HCT116 (cell line): ENCODE results near the gene POC1A. TPM values are rescaled to one million over a fixed set of nuclear protein-coding genes. Genes with fewer than 3 reads are reported as not detected.

ENCODE experiments used
- ATAC-seq: fragments of 200-7000 bp; cut with Tn5 transposase; 2 replicates; pipeline ENCODE4 v1.9.1; 2020; ENCODE audit warnings: mild to moderate bottlenecking, moderate library complexity
- BruUV-seq: library from RNA; stranded (reverse); fragments of 400-500 nt; replicated peaks from 2 replicates; lab custom pipeline; 2021; lab: Mats Ljungman, UMichigan
- CTCF ChIA-PET: fragments of 300-600 bp; sonication (Branson Sonifier 250); formaldehyde crosslinking; loops from one replicate; lab custom pipeline; 2021; ENCODE audit warnings: antibody characterized with exemption; lab: Charles Lee
- POLR2A ChIA-PET: fragments of 300-600, 350-600 bp; sonication (Branson Sonifier 250); formaldehyde crosslinking; loops from one replicate; lab custom pipeline; 2021; ENCODE audit warnings: antibody characterized with exemption; lab: Charles Lee
- RAD21 ChIA-PET, 2 experiments: fragments of 300-600 bp; sonication (Branson Sonifier 250); formaldehyde crosslinking; loops; one replicate each; lab custom pipeline; 2023; ENCODE audit warnings: low total read pairs in 2 of 2; ENCODE audit not compliant: uncharacterized antibody in 2 of 2, unreplicated experiment in 2 of 2, low non-redundant PET in 1 of 2; lab: Charles Lee
- DNase-seq: peaks from one replicate; pipeline ENCODE4 v3.0.0-alpha.2; 2010; ENCODE audit warnings: low read depth, low spot score
- H2AFZ ChIP-seq: fragments of 200-600 bp; shearing (Covaris generic), sonication (generic); 2 replicates; pipeline ENCODE4 v1.6.1; 2017; ENCODE audit warnings: low read depth, mixed run types, mixed read lengths, antibody characterized with exemption, low read length; ENCODE audit not compliant: poor library complexity, severe bottlenecking
- H3K27ac ChIP-seq: 2 replicates; pipeline ENCODE4 v1.5.1; 2012; ENCODE audit warnings: low read depth, low read length
- H3K27me3 ChIP-seq: fragments of 200-600 bp; sonication (generic); 2 replicates; pipeline ENCODE4 v1.6.1; 2016; ENCODE audit warnings: mixed run types, low read length, mixed read lengths; ENCODE audit not compliant: insufficient read depth
- H3K36me3 ChIP-seq, 2 experiments: fragments of 200-500 bp in 1 of 2; fragments of 200-600 bp in 1 of 2; sonication (Bioruptor generic) in 1 of 2; sonication (generic) in 1 of 2; 2 replicates each; pipeline versions ENCODE4 v1.5.1 to v1.6.1; 2014 to 2016; ENCODE audit warnings: low read length in 2 of 2, inconsistent platforms in 1 of 2, mixed read lengths in 1 of 2, mixed run types in 1 of 2; ENCODE audit not compliant: insufficient read depth in 2 of 2, control insufficient read depth in 1 of 2
- H3K4me1 ChIP-seq, 2 experiments: fragments of 200-600 bp in 1 of 2; sonication (generic) in 1 of 2; 2 replicates each; pipeline versions ENCODE4 v1.5.1 to v1.6.1; 2012 to 2017; ENCODE audit warnings: low read length in 2 of 2, inconsistent platforms in 1 of 2, mild to moderate bottlenecking in 1 of 2, mixed read lengths in 1 of 2, mixed run types in 1 of 2, moderate library complexity in 1 of 2; ENCODE audit not compliant: insufficient read depth in 2 of 2, control insufficient read depth in 1 of 2
- H3K4me2 ChIP-seq: fragments of 200-600 bp; sonication (generic); 2 replicates; pipeline ENCODE4 v1.6.1; 2017; ENCODE audit warnings: mixed run types, low read length, mixed read lengths
- H3K4me3 ChIP-seq, 2 experiments: fragments of 200-600 bp in 1 of 2; sonication (generic) in 1 of 2; replicated peaks in 1 of 2; 2 replicates each; pipeline ENCODE4 v1.5.1; 2011 to 2016; ENCODE audit warnings: low read length in 2 of 2, control low read depth in 1 of 2, low read depth in 1 of 2, mild to moderate bottlenecking in 1 of 2, mixed read lengths in 1 of 2, mixed run types in 1 of 2
- H3K79me2 ChIP-seq: fragments of 200-600 bp; sonication (generic); 2 replicates; pipeline ENCODE4 v1.6.1; 2017; ENCODE audit warnings: mild to moderate bottlenecking, mixed run types, low read length, moderate library complexity, mixed read lengths; ENCODE audit not compliant: insufficient read depth
- H3K9ac ChIP-seq: fragments of 200-600 bp; sonication (generic); 2 replicates; pipeline ENCODE4 v1.6.1; 2016; ENCODE audit warnings: low read length, mixed read lengths
- H3K9me2 ChIP-seq: fragments of 200-600 bp; sonication (generic), shearing (Covaris generic); 2 replicates; pipeline ENCODE4 v1.6.1; 2017; ENCODE audit warnings: mixed run types, mild to moderate bottlenecking, moderate library complexity; ENCODE audit not compliant: insufficient read depth
- H3K9me3 ChIP-seq, 2 experiments: fragments of 200-500 bp in 1 of 2; fragments of 200-600 bp in 1 of 2; sonication (Bioruptor generic) in 1 of 2; sonication (generic) in 1 of 2; 2 replicates each; pipeline ENCODE4 v1.6.1; 2014 to 2017; ENCODE audit warnings: low read length in 2 of 2, mixed read lengths in 2 of 2, inconsistent platforms in 1 of 2, low read depth in 1 of 2, mild to moderate bottlenecking in 1 of 2, mixed run types in 1 of 2, moderate library complexity in 1 of 2; ENCODE audit not compliant: control insufficient read depth in 1 of 2, insufficient read depth in 1 of 2
- H4K20me1 ChIP-seq: fragments of 200-600 bp; sonication (generic), shearing (Covaris generic); 2 replicates; pipeline ENCODE4 v1.6.1; 2017; ENCODE audit warnings: mixed run types, mild to moderate bottlenecking, moderate library complexity; ENCODE audit not compliant: insufficient read depth
- CEBPB ChIP-seq: IDR thresholded peaks from 2 replicates; pipeline ENCODE4 v1.6.1; 2012; ENCODE audit warnings: low read depth
- EGR1 ChIP-seq: IDR thresholded peaks from 2 replicates; pipeline ENCODE4 v1.6.1; 2012; ENCODE audit warnings: low read depth
- ELF1 ChIP-seq: IDR thresholded peaks from 2 replicates; pipeline ENCODE4 v1.6.1; 2012; ENCODE audit warnings: low read depth, borderline replicate concordance
- EZH2 ChIP-seq: fragments of 200-600 bp; sonication (generic); IDR thresholded peaks from 2 replicates; pipeline ENCODE4 v1.6.1; 2017; ENCODE audit warnings: antibody characterized with exemption, mixed run types
- EZH2phosphoT487 ChIP-seq: fragments of 200-600 bp; IDR thresholded peaks from 2 replicates; pipeline ENCODE4 v1.6.1; 2018; ENCODE audit warnings: antibody characterized with exemption, borderline replicate concordance
- MAX ChIP-seq: IDR thresholded peaks from 2 replicates; pipeline ENCODE4 v1.6.1; 2012
- REST ChIP-seq: IDR thresholded peaks from 2 replicates; pipeline ENCODE4 v1.6.1; 2012; ENCODE audit warnings: low read depth
- SP1 ChIP-seq: IDR thresholded peaks from 2 replicates; pipeline ENCODE4 v1.6.1; 2012; ENCODE audit warnings: low read depth
- TCF7L2 ChIP-seq: IDR thresholded peaks from 2 replicates; pipeline ENCODE4 v1.7.0; 2011; ENCODE audit warnings: borderline replicate concordance, inconsistent platforms; ENCODE audit not compliant: insufficient read depth, insufficient read length; ENCODE audit errors: extremely low read depth
- YY1 ChIP-seq: IDR thresholded peaks from 2 replicates; pipeline ENCODE4 v1.6.1; 2011; ENCODE audit warnings: low read length, low read depth, moderate library complexity, mild to moderate bottlenecking; ENCODE audit not compliant: insufficient replicate concordance; ENCODE audit errors: extremely low read depth
- ZBTB33 ChIP-seq: IDR thresholded peaks from 2 replicates; pipeline ENCODE4 v1.6.1; 2011; ENCODE audit warnings: mild to moderate bottlenecking, low read length, moderate library complexity; ENCODE audit not compliant: insufficient replicate concordance; ENCODE audit errors: extremely low read depth
- ZFX ChIP-seq: fragments of 450-650 bp; IDR thresholded peaks from 2 replicates; pipeline ENCODE4 v1.6.1; 2017
- ZNF274 ChIP-seq: fragments of 200-500 bp; sonication (Bioruptor generic); IDR thresholded peaks from 2 replicates; pipeline ENCODE4 v1.6.1; 2014; ENCODE audit warnings: mild to moderate bottlenecking, low read depth, low read length, inconsistent platforms
- intact Hi-C: fragments of 100-400 bp; cut with micrococcal nuclease; formaldehyde crosslinking; loops from 2 replicates; pipeline ENCODE4 v1.10.0; 2022
- total RNA-seq: library from RNA; stranded (reverse); gene quantifications from one replicate; pipeline ENCODE4 v1.2.1, GENCODE V29; 2021; ENCODE audit not compliant: unreplicated experiment

The POC1A gene
- total RNA-seq, 1 experiment from 2014 or later = 34.0 TPM

- ChIA-PET RAD21 (no interaction called here), POLR2A (no interaction called here), CTCF (no interaction called here)
- H3K4me2 ChIP-seq = no peak overlapping the region
- H3K79me2 ChIP-seq = no peaks in the 10 kb centered on the region
- H3K9me2 ChIP-seq = no peaks in the 10 kb centered on the region
- DNase-seq (no peak), ATAC-seq (no peak)
- peaks cover 6 to 15% of the 10 kb centered on the region in 2 experiments; a peak in 3 of 4 replicates for H3K4me1 ChIP-seq
- H3K27me3 ChIP-seq = no peaks in the 10 kb centered on the region
- H3K27ac ChIP-seq = no peak overlapping the region
- H2AFZ ChIP-seq = no peak overlapping the region
- no peaks in the 10 kb centered on the region for H4K20me1 ChIP-seq
- H3K36me3 ChIP-seq = no peaks in the 10 kb centered on the region
- no TSS peak for BruUV-seq
- intact Hi-C loops = no loop called here
- H3K9me3 ChIP-seq = no peaks in the 10 kb centered on the region
- TF ChIP-seq REST (no peak), EGR1 (no peak), EZH2 (no peak), ZFX (no peak), TCF7L2 (no peak), CEBPB (no peak)
- TF ChIP-seq, all 23 proteins: peak for 0
- Histone ChIP-seq H3K4me3 (no peak overlapping the region), H3K9ac (no peak overlapping the region)
Measured at GRCh38 chr3:52173101-52173500, 18.9 kb upstream of the POC1A start.

- no peak overlapping the region for H3K4me2 ChIP-seq
- H3K4me1 ChIP-seq = peaks cover 6 to 15% of the 10 kb centered on the region in 2 experiments; a peak in 3 of 4 replicates
Measured at GRCh38 chr3:52172262-52172757, 18.1 kb upstream of the POC1A start.

More at GRCh38 chr3:52172262-52172757, 18.1 kb upstream of the POC1A start:
- ChIA-PET POLR2A (interaction anchor here (2.7 kb wide), 1 partner anchor 18 kb away, joined by 13 read pairs; the partner anchor contains the start of gene POC1A), CTCF (no interaction called here), RAD21 (no interaction called here)
- H2AFZ ChIP-seq = no peak overlapping the region
- H3K36me3 ChIP-seq = no peaks in the 10 kb centered on the region
- H4K20me1 ChIP-seq = no peaks in the 10 kb centered on the region
- DNase-seq = no peak
- TF ChIP-seq YY1 (no peak), ZNF274 (no peak), EZH2phosphoT487 (no peak), TCF7L2 (no peak), EGR1 (no peak), ZFX (no peak), ELF1 (no peak), MAX (no peak), SP1 (no peak), ZBTB33 (no peak)
- no peaks in the 10 kb centered on the region for H3K27me3 ChIP-seq
- ATAC-seq = no peak
- no peaks in the 10 kb centered on the region for H3K9me2 ChIP-seq
- H3K27ac ChIP-seq = no peak overlapping the region
- H3K79me2 ChIP-seq = no peaks in the 10 kb centered on the region
- H3K9ac ChIP-seq = no peak overlapping the region
- no TSS peak for BruUV-seq
- no peaks in the 10 kb centered on the region for H3K9me3 ChIP-seq
- no peak overlapping the region for H3K4me3 ChIP-seq
- intact Hi-C loops = no loop called here
